ENCODE measurements around the gene NLRC3.

The NLRC3 gene

GRCh38 chr16:3582276-3583165, 5.3 kb upstream of the NLRC3 start:
- in situ Hi-C loops (cut with HindIII; ENCODE audit: low sequenced_read_pairs): no loop called here

GRCh38 chr16:3581392-3581791, 4.2 kb upstream of the NLRC3 start:
- in situ Hi-C loops (cut with HindIII; ENCODE audit: low sequenced_read_pairs): no loop called here

GRCh38 chr16:3580686-3581085, 3.5 kb upstream of the NLRC3 start:
- in situ Hi-C loops (cut with HindIII; ENCODE audit: low sequenced_read_pairs): no loop called here

- in situ Hi-C loops (cut with HindIII; ENCODE audit: low sequenced_read_pairs): no loop called here
These were observed 3.0 kb upstream of the NLRC3 start for GRCh38 chr16:3580251-3580651.

GRCh38 chr16:3579776-3580175, 2.6 kb upstream of the NLRC3 start:
- in situ Hi-C loops (cut with HindIII; ENCODE audit: low sequenced_read_pairs): no loop called here

GRCh38 chr16:3578610-3579551, 1.7 kb upstream of the NLRC3 start:
- in situ Hi-C loops (cut with HindIII; ENCODE audit: low sequenced_read_pairs): no loop called here

GRCh38 chr16:3578121-3578520, 918 bp upstream of the NLRC3 start:
- in situ Hi-C loops (cut with HindIII; ENCODE audit: low sequenced_read_pairs): no loop called here

GRCh38 chr16:3576211-3576610, 992 bp downstream of the NLRC3 start:
- in situ Hi-C loops (cut with HindIII; ENCODE audit: low sequenced_read_pairs): no loop called here

GRCh38 chr16:3575491-3575890, 1.7 kb downstream of the NLRC3 start:
- in situ Hi-C loops (cut with HindIII; ENCODE audit: low sequenced_read_pairs): no loop called here

GRCh38 chr16:3574195-3574594, 3.0 kb downstream of the NLRC3 start:
- in situ Hi-C loops (cut with HindIII; ENCODE audit: low sequenced_read_pairs): no loop called here

GRCh38 chr16:3573146-3573815, 3.9 kb downstream of the NLRC3 start:
- in situ Hi-C loops (cut with HindIII; ENCODE audit: low sequenced_read_pairs): no loop called here

- in situ Hi-C loops (cut with HindIII; ENCODE audit: low sequenced_read_pairs): no loop called here
These were observed 6.7 kb downstream of the NLRC3 start for GRCh38 chr16:3570420-3571062.

GRCh38 chr16:3569851-3570250, 7.4 kb downstream of the NLRC3 start:
- in situ Hi-C loops (cut with HindIII; ENCODE audit: low sequenced_read_pairs): no loop called here

GRCh38 chr16:3566990-3567389, 10.2 kb downstream of the NLRC3 start:
- in situ Hi-C loops (cut with HindIII; ENCODE audit: low sequenced_read_pairs): no loop called here

- in situ Hi-C loops (cut with HindIII; ENCODE audit: low sequenced_read_pairs): no loop called here
These were observed 12.4 kb downstream of the NLRC3 start for GRCh38 chr16:3564889-3565141.

- in situ Hi-C loops (cut with HindIII; ENCODE audit: low sequenced_read_pairs): no loop called here
These were observed 12.9 kb downstream of the NLRC3 start for GRCh38 chr16:3564130-3564888.

- in situ Hi-C loops (cut with HindIII; ENCODE audit: low sequenced_read_pairs): no loop called here
These were observed 14.2 kb downstream of the NLRC3 start for GRCh38 chr16:3562914-3563480.

GRCh38 chr16:3561626-3562025, 15.6 kb downstream of the NLRC3 start:
- in situ Hi-C loops (cut with HindIII; ENCODE audit: low sequenced_read_pairs): no loop called here

- in situ Hi-C loops (cut with HindIII; ENCODE audit: low sequenced_read_pairs): no loop called here
These were observed 22.8 kb downstream of the NLRC3 start for GRCh38 chr16:3554351-3554928.

Measured in endothelial cell of hepatic sinusoid (primary cell).